Uterus (tissue), 4 donors: ENCODE results near the gene AACS. TPM values are rescaled to one million over a fixed set of nuclear protein-coding genes. Genes with fewer than 3 reads are reported as not detected.
"Not testable (repeated sequence)": the region's sequence is repeated elsewhere in the genome, so short reads cannot be mapped to it uniquely, and the experiment has no call there.

ENCODE experiments used
- DNase-seq, 2 donors: peaks; one replicate each; pipeline ENCODE4 v3.0.0-alpha.2; 2019 to 2020
- H3K27ac ChIP-seq, 2 donors: fragments of 200-600 bp; sonication (generic); 1 replicate in 1 of 2; 2 replicates in 1 of 2; pipeline ENCODE4 v1.5.1; 2016 to 2018
- H3K27me3 ChIP-seq, 2 donors: fragments of 200-600 bp; sonication (generic); one replicate each; pipeline ENCODE4 v1.5.1; 2018 to 2019; ENCODE audit warnings: control low read depth in 1 of 2
- H3K36me3 ChIP-seq, 2 donors: fragments of 200-600 bp; sonication (generic); one replicate each; pipeline ENCODE4 v1.5.1; 2019; ENCODE audit warnings: control low read depth in 1 of 2
- H3K4me1 ChIP-seq, 2 donors: fragments of 200-600 bp; sonication (generic); one replicate each; pipeline ENCODE4 v1.5.1; 2018 to 2019; ENCODE audit warnings: control low read depth in 1 of 2
- H3K4me3 ChIP-seq, 2 donors: fragments of 200-600 bp; sonication (generic); 1 replicate in 1 of 2; 2 replicates in 1 of 2; pipeline ENCODE4 v1.5.1; 2018 to 2019; ENCODE audit warnings: mild to moderate bottlenecking in 1 of 2
- H3K9me3 ChIP-seq, 2 donors: fragments of 200-600 bp; sonication (generic); one replicate each; pipeline ENCODE4 v1.5.1; 2019; ENCODE audit warnings: control low read depth in 1 of 2
- POLR2A ChIP-seq, 2 donors: fragments of 450-650 bp; IDR thresholded peaks; one replicate each; pipeline ENCODE4 v1.6.1; 2016; ENCODE audit warnings: antibody characterized with exemption in 2 of 2, mild to moderate bottlenecking in 1 of 2, moderate library complexity in 1 of 2
- intact Hi-C: fragments of 100-400 bp; cut with DNase I; formaldehyde crosslinking; loops from one replicate; pipeline ENCODE4 v1.15.1; 2023; ENCODE audit warnings: low total_unique reads
- total RNA-seq, 4 donors: library from RNA; depleted of rRNA in 3 of 4; stranded (reverse); fragments of >200 nt in 3 of 4; gene quantifications; one replicate each; pipeline versions ENCODE4 v1.1.0 to v1.2.4, GENCODE V29; 2014 to 2023
- TF ChIP-seq, protein P1 (sequence below), 4 experiments: fragments of 200-600 bp in 2 of 4; fragments of 450-650 bp in 2 of 4; sonication (generic) in 2 of 4; IDR thresholded peaks; one replicate each; pipeline ENCODE4 v1.5.1; 2016 to 2019; ENCODE audit warnings: antibody characterized with exemption in 4 of 4, mild to moderate bottlenecking in 2 of 4, moderate library complexity in 1 of 4
- donor health status: DM: yes; HTN: yes; CAD: no.

Gene AACS
- total RNA-seq, 4 donors from 2014 or later, result 7.6 to 22.3 (median 20.0) TPM

DNA sequence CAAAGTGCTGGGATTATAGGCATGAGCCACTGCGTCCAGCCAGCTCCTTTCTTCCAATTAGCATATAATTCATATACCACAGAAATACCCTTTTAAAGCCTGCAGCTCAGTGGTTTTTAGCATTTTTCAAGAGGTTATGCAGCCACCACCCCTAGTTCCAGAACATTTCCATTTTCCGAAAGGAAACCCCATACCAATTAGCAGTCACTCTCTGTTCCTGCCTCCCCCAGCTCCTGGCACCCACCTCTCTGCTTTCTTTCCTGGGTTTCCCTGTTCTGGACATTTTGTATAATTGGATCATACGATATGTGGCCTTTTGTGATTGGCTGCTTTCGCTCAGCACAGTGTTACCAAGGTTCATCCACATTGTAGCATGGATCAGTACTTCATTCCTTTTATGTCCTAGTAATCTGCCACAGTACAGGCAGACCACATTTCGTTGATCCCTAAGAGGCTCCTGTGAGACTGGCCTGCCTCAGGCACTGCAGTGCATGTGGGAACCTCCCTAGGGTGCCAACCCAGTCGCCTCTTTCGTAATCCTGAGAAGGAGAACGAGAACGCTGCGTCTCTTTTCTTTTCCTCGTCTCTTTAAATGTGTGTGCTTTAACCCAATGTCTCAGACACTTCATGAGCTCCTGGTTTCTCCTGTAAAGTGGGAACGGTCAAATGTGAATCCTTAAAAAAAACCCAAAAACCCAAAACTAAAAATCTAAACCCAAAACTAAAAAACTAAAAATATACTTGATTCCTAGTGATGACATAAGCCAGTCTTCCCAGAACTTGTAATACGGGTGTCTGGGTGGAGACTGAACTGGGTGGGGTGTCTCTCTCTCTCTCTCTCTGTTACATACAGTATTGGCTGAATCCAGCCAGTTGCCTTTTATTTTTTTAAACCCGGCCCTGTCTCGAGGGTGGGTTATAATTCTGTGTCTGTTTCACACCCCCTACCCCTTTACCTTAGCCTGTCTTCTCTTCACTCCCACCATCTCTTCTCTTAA, 14.7 kb downstream of the AACS start:
- Histone ChIP-seq H3K36me3 (no peaks in the 10 kb centered on the region), H3K9me3 (no peaks in the 10 kb centered on the region), H3K27ac (no peak overlapping the region), H3K4me1 (no peaks in the 10 kb centered on the region), H3K27me3 (no peaks in the 10 kb centered on the region), H3K4me3 (no peak overlapping the region)
- no peak for TF ChIP-seq POLR2A (IDR thresholded peaks at IDR 0.05)
- TF ChIP-seq, protein P1, sequence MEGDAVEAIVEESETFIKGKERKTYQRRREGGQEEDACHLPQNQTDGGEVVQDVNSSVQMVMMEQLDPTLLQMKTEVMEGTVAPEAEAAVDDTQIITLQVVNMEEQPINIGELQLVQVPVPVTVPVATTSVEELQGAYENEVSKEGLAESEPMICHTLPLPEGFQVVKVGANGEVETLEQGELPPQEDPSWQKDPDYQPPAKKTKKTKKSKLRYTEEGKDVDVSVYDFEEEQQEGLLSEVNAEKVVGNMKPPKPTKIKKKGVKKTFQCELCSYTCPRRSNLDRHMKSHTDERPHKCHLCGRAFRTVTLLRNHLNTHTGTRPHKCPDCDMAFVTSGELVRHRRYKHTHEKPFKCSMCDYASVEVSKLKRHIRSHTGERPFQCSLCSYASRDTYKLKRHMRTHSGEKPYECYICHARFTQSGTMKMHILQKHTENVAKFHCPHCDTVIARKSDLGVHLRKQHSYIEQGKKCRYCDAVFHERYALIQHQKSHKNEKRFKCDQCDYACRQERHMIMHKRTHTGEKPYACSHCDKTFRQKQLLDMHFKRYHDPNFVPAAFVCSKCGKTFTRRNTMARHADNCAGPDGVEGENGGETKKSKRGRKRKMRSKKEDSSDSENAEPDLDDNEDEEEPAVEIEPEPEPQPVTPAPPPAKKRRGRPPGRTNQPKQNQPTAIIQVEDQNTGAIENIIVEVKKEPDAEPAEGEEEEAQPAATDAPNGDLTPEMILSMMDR (IDR thresholded peaks at IDR 0.05), result no peak
- intact Hi-C loops, result no loop called here
- DNase-seq, result no peak

DNA sequence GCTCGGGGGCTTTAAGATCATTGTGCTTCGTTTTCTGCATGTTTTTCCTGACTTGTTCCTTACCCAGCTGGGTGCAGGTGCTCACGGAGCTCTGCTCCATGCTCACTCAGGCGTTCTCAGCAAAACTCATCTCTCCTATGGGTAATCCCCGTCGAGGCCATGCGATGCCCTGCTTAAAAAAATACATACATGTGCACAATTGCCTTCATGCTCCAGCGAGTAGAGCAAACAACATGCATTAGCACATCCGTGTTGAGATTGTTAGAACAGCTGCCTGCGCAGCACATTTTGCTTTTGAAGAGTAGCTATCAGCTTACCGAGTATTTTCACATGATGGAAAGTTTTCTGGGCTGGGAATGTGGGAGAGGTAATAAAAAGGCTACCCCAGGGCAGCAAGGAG, 16.2 kb downstream of the AACS start:
- no peaks in the 10 kb centered on the region for H3K27me3 ChIP-seq
- H3K9me3 ChIP-seq, result no peaks in the 10 kb centered on the region
- H3K36me3 ChIP-seq, result no peaks in the 10 kb centered on the region
- no peak for DNase-seq
- no peak for TF ChIP-seq POLR2A (IDR thresholded peaks at IDR 0.05)
- TF ChIP-seq, protein P1 (IDR thresholded peaks at IDR 0.05), result no peak
- intact Hi-C loops, result no loop called here
- no peak overlapping the region for H3K4me3 ChIP-seq
- H3K27ac ChIP-seq, result no peak overlapping the region
- no peaks in the 10 kb centered on the region for H3K4me1 ChIP-seq

DNA sequence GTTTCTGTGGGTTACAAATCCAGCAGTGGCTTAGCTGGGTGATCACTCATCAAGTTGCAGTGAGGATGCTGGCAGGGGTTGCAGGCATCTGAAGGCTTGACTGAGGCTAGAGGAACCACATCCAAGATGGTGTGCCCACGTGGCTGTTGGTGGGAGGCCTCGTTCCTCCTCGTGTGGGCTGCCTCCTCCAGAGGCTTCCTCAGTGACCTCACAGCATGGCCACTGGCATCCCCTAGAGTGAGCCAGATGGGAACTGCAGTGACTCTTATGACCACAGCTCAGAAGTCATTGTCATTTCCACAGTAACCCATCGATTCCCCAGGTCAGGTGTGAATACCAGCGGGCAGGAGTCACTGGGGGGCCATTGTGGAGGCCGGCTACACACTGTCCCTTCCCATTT, 17.8 kb downstream of the AACS start:
- Histone ChIP-seq H3K4me3 (no peak overlapping the region), H3K4me1 (no peaks in the 10 kb centered on the region), H3K27ac (no peak overlapping the region), H3K27me3 (no peaks in the 10 kb centered on the region), H3K9me3 (no peaks in the 10 kb centered on the region), H3K36me3 (no peaks in the 10 kb centered on the region)
- no peak for DNase-seq
- intact Hi-C loops, result no loop called here
- TF ChIP-seq, protein P1 (IDR thresholded peaks at IDR 0.05), result no peak
- no peak for TF ChIP-seq POLR2A (IDR thresholded peaks at IDR 0.05)

DNA sequence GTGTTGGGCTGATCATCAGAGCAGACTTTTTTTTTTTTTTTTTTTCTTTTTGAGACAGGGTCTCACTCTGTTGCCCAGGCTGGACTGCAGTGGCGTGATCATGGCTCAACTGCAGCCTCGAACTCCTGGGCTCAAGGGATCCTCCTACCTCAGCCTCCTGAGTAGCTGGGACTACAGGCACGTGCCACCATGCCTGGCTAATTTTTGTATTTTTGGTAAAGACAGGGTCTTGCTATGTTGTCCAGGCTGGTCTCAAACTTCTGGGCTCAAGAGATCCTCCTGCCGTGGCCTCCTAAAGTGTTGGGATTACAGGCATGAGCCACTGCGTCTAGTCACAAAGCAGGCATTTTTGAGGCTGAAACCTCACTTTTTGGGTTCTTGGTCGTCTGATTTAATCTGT, 23.0 kb downstream of the AACS start:
- intact Hi-C loops, H3K36me3 ChIP-seq, H3K27me3 ChIP-seq, H3K9me3 ChIP-seq, H3K4me3 ChIP-seq, DNase-seq, H3K27ac ChIP-seq, H3K4me1 ChIP-seq: not testable (repeated sequence)

DNA sequence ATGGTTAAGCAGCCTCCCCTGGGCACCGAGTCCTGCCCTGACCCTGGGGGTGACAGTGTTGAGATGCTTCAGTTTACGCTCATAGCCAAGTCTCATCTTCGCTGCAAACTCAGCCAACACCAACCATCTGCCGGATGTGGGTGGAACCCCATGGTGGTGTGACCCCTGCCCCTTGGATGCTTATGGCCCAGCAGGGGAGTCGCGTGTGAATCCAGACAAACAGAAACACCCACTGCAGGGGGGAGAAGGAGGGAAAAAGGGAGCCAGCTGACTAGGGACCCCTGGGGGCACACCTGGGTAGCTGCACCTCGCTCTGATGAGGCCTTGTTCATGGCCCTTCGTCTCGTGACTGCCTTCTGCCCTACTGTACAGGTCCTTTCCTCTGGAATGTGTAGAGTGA, 23.8 kb downstream of the AACS start:
- no peak for DNase-seq
- no peak for TF ChIP-seq POLR2A (IDR thresholded peaks at IDR 0.05)
- Histone ChIP-seq H3K4me1 (no peaks in the 10 kb centered on the region), H3K36me3 (no peaks in the 10 kb centered on the region), H3K4me3 (no peak overlapping the region), H3K27me3 (no peaks in the 10 kb centered on the region), H3K9me3 (no peaks in the 10 kb centered on the region), H3K27ac (no peak overlapping the region)
- intact Hi-C loops, result no loop called here

DNA sequence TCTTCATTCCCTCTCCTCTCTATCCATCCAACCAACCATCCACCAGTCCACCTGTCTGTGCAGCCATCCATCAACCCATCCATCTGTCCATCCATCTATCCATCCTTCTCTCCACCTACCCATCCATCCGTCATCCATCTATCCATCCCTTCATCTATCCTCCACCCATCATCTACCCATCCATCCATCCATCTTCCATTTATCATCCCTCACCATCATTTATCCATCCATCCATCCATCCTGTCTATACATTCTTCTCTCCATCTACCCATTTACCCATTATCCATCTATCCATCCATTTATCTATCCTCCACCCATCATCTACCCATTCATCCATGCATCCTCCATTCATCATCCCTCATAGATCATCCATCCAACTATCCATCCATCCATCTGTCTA, 24.4 kb downstream of the AACS start:
- intact Hi-C loops, result no loop called here
- TF ChIP-seq, protein P1 (IDR thresholded peaks at IDR 0.05), result no peak
- TF ChIP-seq POLR2A (IDR thresholded peaks at IDR 0.05), result no peak
- Histone ChIP-seq H3K9me3 (no peaks in the 10 kb centered on the region), H3K4me3 (no peak overlapping the region), H3K4me1 (no peaks in the 10 kb centered on the region), H3K36me3 (no peaks in the 10 kb centered on the region), H3K27me3 (no peaks in the 10 kb centered on the region), H3K27ac (no peak overlapping the region)
- no peak for DNase-seq
